Left hindlimb (tissue), 1 donor: ENCODE results near the gene OCIAD2.
"Not testable (repeated sequence)": the region's sequence is repeated elsewhere in the genome, so short reads cannot be mapped to it uniquely, and the experiment has no call there.

Experiments used
- DNase-seq: peaks from one replicate; pipeline ENCODE4 v3.0.0-alpha.2; 2018

The OCIAD2 gene

GRCh38 chr4:48905363-48906015 lies 1.1 kb downstream of the OCIAD2 start:
- DNase-seq = no peak

- DNase-seq = no peak
These were observed 1.9 kb downstream of the OCIAD2 start for GRCh38 chr4:48904541-48905142.

- no peak for DNase-seq
These were observed 2.5 kb downstream of the OCIAD2 start for GRCh38 chr4:48904101-48904500.

- no peak for DNase-seq
These were observed 4.3 kb downstream of the OCIAD2 start for GRCh38 chr4:48902266-48902665.

GRCh38 chr4:48901196-48901595 lies 5.4 kb downstream of the OCIAD2 start:
- DNase-seq = no peak

GRCh38 chr4:48899950-48900349 lies 6.6 kb downstream of the OCIAD2 start:
- DNase-seq = no peak

- DNase-seq = no peak
These were observed 7.2 kb downstream of the OCIAD2 start for GRCh38 chr4:48899432-48899749.

GRCh38 chr4:48898733-48899431 lies 7.7 kb downstream of the OCIAD2 start:
- DNase-seq = no peak

- no peak for DNase-seq
These were observed 9.7 kb downstream of the OCIAD2 start for GRCh38 chr4:48896845-48897244.

- no peak for DNase-seq
These were observed 15.4 kb downstream of the OCIAD2 start for GRCh38 chr4:48891028-48891619.

GRCh38 chr4:48889750-48890149 lies 16.8 kb downstream of the OCIAD2 start:
- DNase-seq = not testable (repeated sequence)

- not testable (repeated sequence) for DNase-seq
These were observed 24.9 kb downstream of the OCIAD2 start for GRCh38 chr4:48881646-48882045.

GRCh38 chr4:48879561-48880442 lies 26.8 kb downstream of the OCIAD2 start:
- DNase-seq = no peak

- no peak for DNase-seq
These were observed 28.6 kb downstream of the OCIAD2 start for GRCh38 chr4:48877827-48878535.

GRCh38 chr4:48864696-48865095 lies 41.9 kb downstream of the OCIAD2 start:
- not testable (repeated sequence) for DNase-seq

- DNase-seq = no peak
These were observed 42.8 kb downstream of the OCIAD2 start for GRCh38 chr4:48863728-48864127.

GRCh38 chr4:48862661-48863060 lies 43.9 kb downstream of the OCIAD2 start:
- DNase-seq = no peak

GRCh38 chr4:48862038-48862437 lies 44.5 kb downstream of the OCIAD2 start:
- DNase-seq = no peak

- no peak for DNase-seq
These were observed 48.4 kb downstream of the OCIAD2 start for GRCh38 chr4:48858130-48858529.

GRCh38 chr4:48854982-48855381 lies 51.6 kb downstream of the OCIAD2 start:
- DNase-seq = no peak

GRCh38 chr4:48854395-48854683 lies 52.2 kb downstream of the OCIAD2 start:
- DNase-seq = no peak

GRCh38 chr4:48853604-48854394 lies 52.8 kb downstream of the OCIAD2 start:
- DNase-seq = no peak
